Heart right ventricle (tissue), 16 donors: ENCODE measurements around the gene SLCO2B1. TPM values are rescaled to one million over a fixed set of nuclear protein-coding genes. Genes with fewer than 3 reads are reported as not detected.
A peak's percentile ranks its signal among the peaks of the same experiment; 100 is the strongest.

Source experiments
- ATAC-seq, 8 donors: fragments of 200-7000 bp; cut with Tn5 transposase; one replicate each; pipeline ENCODE4 v1.9.1; 2020; ENCODE audit warnings: mild to moderate bottlenecking in 8 of 8, moderate library complexity in 8 of 8, moderate number of reproducible peaks in 1 of 8
- DNase-seq, 2 donors: peaks; one replicate each; pipeline ENCODE4 v3.0.0-alpha.2; 2020
- H3K27ac ChIP-seq, 10 donors: fragments of 200-600 bp; sonication (generic) in 2 of 10; one replicate each; pipeline versions ENCODE4 v1.5.0 to v1.8.0; 2020 to 2022; ENCODE audit warnings: mild to moderate bottlenecking in 3 of 10
- H3K27me3 ChIP-seq, 7 donors: fragments of 200-600 bp; one replicate each; pipeline ENCODE4 v1.8.0; 2021 to 2022; ENCODE audit warnings: mild to moderate bottlenecking in 2 of 7
- H3K36me3 ChIP-seq, 9 donors: fragments of 200-600 bp; sonication (generic) in 1 of 9; one replicate each; pipeline versions ENCODE4 v1.5.0 to v1.8.0; 2020 to 2022; ENCODE audit warnings: mild to moderate bottlenecking in 2 of 9
- H3K4me1 ChIP-seq, 9 donors: fragments of 200-600 bp; sonication (generic) in 1 of 9; one replicate each; pipeline versions ENCODE4 v1.5.0 to v1.8.0; 2020 to 2022; ENCODE audit warnings: mild to moderate bottlenecking in 4 of 9
- H3K4me3 ChIP-seq, 10 donors: fragments of 200-600 bp; sonication (generic) in 2 of 10; one replicate each; pipeline versions ENCODE4 v1.5.0 to v1.8.0; 2020 to 2022; ENCODE audit warnings: mild to moderate bottlenecking in 7 of 10, moderate library complexity in 2 of 10
- H3K9me3 ChIP-seq, 11 donors: fragments of 200-600 bp in 10 of 11; sonication (generic) in 2 of 11; one replicate each; pipeline versions ENCODE4 v1.5.0 to v1.8.0; 2013 to 2022; ENCODE audit warnings: mild to moderate bottlenecking in 2 of 11, control low read depth in 1 of 11, moderate library complexity in 1 of 11
- CTCF ChIP-seq, 9 donors: fragments of 200-600 bp; sonication (generic) in 2 of 9; IDR thresholded peaks; one replicate each; pipeline versions ENCODE4 v1.5.0 to v1.8.0; 2021 to 2022; ENCODE audit warnings: antibody characterized with exemption in 9 of 9, mild to moderate bottlenecking in 5 of 9, moderate library complexity in 1 of 9
- WGBS, 2 donors: extraction: QIAGEN DNeasy Blood & Tissue Kit; methylation state at CpG; one replicate each; pipeline ENCODE4 v1.1.7; 2013; ENCODE audit warnings: inconsistent platforms in 1 of 2; 5-methylcytosine and 5-hydroxymethylcytosine counted together
- intact Hi-C, 10 donors: fragments of 100-400 bp; cut with DNase I; formaldehyde crosslinking; loops; one replicate each; pipeline versions ENCODE4 v1.11.1 to v1.14.2; 2022
- polyA plus RNA-seq, 2 donors: library from polyadenylated mRNA; stranded (reverse); fragments of 200-250 nt; gene quantifications; one replicate each; pipeline ENCODE4 v1.2.3, GENCODE V29; 2013
- total RNA-seq, 10 donors: library from RNA; stranded (reverse); fragmentation: NEBNext Ultra II Directional in 3 of 10; extraction: Animal tissue kit (Norgen Biotek cat#: 25700) in 3 of 10; gene quantifications; one replicate each; pipeline versions ENCODE4 v1.2.1 to v1.2.4, GENCODE V29; 2021 to 2023
- donor health status: Arrhythmogenic right ventricular cardiomyopathy.
- donor health status: ischemic (EF 13 %, LVEDD 7.1; RV severe dilation, severe dysfunction).
- donor health status: healthy with polysubstance abuse.
- donor health status: DM: no; HTN: yes; CAD: no.
- donor health status: DM: no; HTN: no; CAD: no.
- donor health status: ischemic (EF 25% LVEDD 6.9; RV normal size, moderate dysfunction).
- donor health status: ischemic (EF 25% LVEDD 5.7; RV mildly dilated, moderate dysfunction).
- donor health status: healthy.
- donor health status: DM: yes; HTN: yes; CAD: no.
- donor health status: Ischemic cardiomyopathy.
- donor health status: ischemic (EF 35%, LVEDD 5.7; RV mildly dilated, moderate dysfunction).
- donor health status: nonischemic (EF 11% LVEDD 7.7; RV severe dilation, severe dysfunction).
- donor health status: DM: yes; HTN: yes; CAD: no.
- donor health status: PGD.
- donor health status: ischemic (EF 29% LVEDD 5.4; RV normal size, mild dysfunction).
- donor health status: nonischemic (EF 23%, LVEDD 6.1; RV moderate dilation, normal function).

Gene SLCO2B1
- total and polyA plus RNA-seq, 12 donors: 5.2 to 69.0 (median 16.9) TPM

DNA sequence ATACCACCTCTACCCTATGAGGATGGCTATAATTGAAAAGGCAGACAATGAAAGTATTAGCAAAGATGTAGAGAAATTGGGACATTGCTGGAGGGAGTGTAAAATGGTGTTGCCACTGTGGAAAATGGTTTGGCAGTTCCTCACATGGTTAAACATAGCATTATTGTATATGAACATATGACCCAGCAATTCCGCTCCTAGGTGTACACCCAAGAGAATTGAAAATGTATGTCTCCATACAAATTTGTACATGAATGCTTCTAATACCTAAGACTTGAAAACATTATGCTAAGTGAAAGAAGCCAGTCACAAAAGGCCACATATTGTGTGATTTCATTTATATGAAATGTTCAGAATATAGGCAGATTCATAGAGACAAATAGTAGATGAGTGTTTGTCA, 10.0 kb downstream of the SLCO2B1 start:
- TF ChIP-seq CTCF (IDR thresholded peaks at IDR 0.05): no peak
- H3K36me3 ChIP-seq: peaks cover 0 to 69% (median 4%) of the 10 kb centered on the region in 9 donors
- peaks cover 5 to 86% (median 55%) of the 10 kb centered on the region in 9 donors for H3K4me1 ChIP-seq
- WGBS, 2 donors: 79 to 89% methylated on average over 1 of the region's 1 CpG
- ATAC-seq (no peak), DNase-seq (no peak)
- H3K27ac ChIP-seq: peak overlapping the region; percentile 5 to 92 (median 77)
- H3K9me3 ChIP-seq: peaks cover 0 to 10% (median 0%) of the 10 kb centered on the region in 11 donors
- no peaks in the 10 kb centered on the region for H3K27me3 ChIP-seq
- no peak overlapping the region for H3K4me3 ChIP-seq
- intact Hi-C loops: no loop called here

- intact Hi-C loops: no loop called here
- ATAC-seq (peak in 7 of 8 donors; percentile 48 to 75 (median 63)), DNase-seq (peak in 1 of 2 donors; percentile 57)
- TF ChIP-seq CTCF (IDR thresholded peaks at IDR 0.05): no peak
- Histone ChIP-seq H3K4me3 (no peak overlapping the region), H3K27me3 (no peaks in the 10 kb centered on the region), H3K36me3 (peaks cover 0 to 76% (median 4%) of the 10 kb centered on the region in 9 donors), H3K4me1 (peaks cover 5 to 79% (median 54%) of the 10 kb centered on the region in 9 donors), H3K27ac (peak overlapping the region; percentile 5 to 92 (median 77)), H3K9me3 (peaks cover 0 to 10% (median 0%) of the 10 kb centered on the region in 11 donors)
- WGBS, 2 donors: 42 to 58% methylated on average over 5 of the region's 5 CpGs
Measured at GRCh38 chr11:75161506-75162095, 10.7 kb downstream of the SLCO2B1 start.

- Histone ChIP-seq H3K4me3 (no peak overlapping the region), H3K27ac (peak overlapping the region in 3 of 10 donors; percentile 30 to 92 (median 76)), H3K27me3 (no peaks in the 10 kb centered on the region), H3K4me1 (peaks cover 5 to 71% (median 48%) of the 10 kb centered on the region in 9 donors), H3K36me3 (peaks cover 0 to 79% (median 4%) of the 10 kb centered on the region in 9 donors), H3K9me3 (peaks cover 0 to 10% (median 0%) of the 10 kb centered on the region in 11 donors)
- WGBS, 2 donors: 83 to 84% methylated on average over 7 of the region's 7 CpGs
- intact Hi-C loops: no loop called here
- ATAC-seq (no peak), DNase-seq (no peak)
- TF ChIP-seq CTCF (IDR thresholded peaks at IDR 0.05): no peak
Measured at GRCh38 chr11:75162954-75163353, 12.0 kb downstream of the SLCO2B1 start.

GRCh38 chr11:75163921-75164849, 13.3 kb downstream of the SLCO2B1 start:
- intact Hi-C loops: no loop called here
- peaks cover 1 to 67% (median 41%) of the 10 kb centered on the region in 9 donors for H3K4me1 ChIP-seq
- peak in 1 of 2 donors; percentile 47 for DNase-seq
- H3K27me3 ChIP-seq: no peaks in the 10 kb centered on the region
- peak overlapping the region in 8 of 10 donors; percentile 3 to 92 (median 24) for H3K27ac ChIP-seq
- H3K4me3 ChIP-seq: no peak overlapping the region
- peaks cover 0 to 79% (median 2%) of the 10 kb centered on the region in 9 donors for H3K36me3 ChIP-seq
- peak in 6 of 8 donors; percentile 17 to 37 (median 30) for ATAC-seq
- peaks cover 0 to 10% (median 0%) of the 10 kb centered on the region in 11 donors for H3K9me3 ChIP-seq
- no peak for TF ChIP-seq CTCF (IDR thresholded peaks at IDR 0.05)
- 68 to 77% methylated on average over 25 of the region's 25 CpGs for WGBS, 2 donors
